WERI-Rb-1 (cell line): Measurements from ENCODE around the gene GABRB1.

Source experiments
- DNase-seq: peaks from one replicate; pipeline ENCODE4 v3.0.0-alpha.2; 2020
- H3K27ac ChIP-seq: fragments of 250-450 bp; sonication (Bioruptor Pico); 2 replicates; pipeline ENCODE4 v1.5.1; 2020; ENCODE audit warnings: mild to moderate bottlenecking, moderate library complexity
- H3K27me3 ChIP-seq: fragments of 250-450 bp; sonication (Bioruptor Pico); 2 replicates; pipeline ENCODE4 v1.5.1; 2021; ENCODE audit warnings: mild to moderate bottlenecking, low read depth, moderate library complexity; ENCODE audit not compliant: insufficient read depth, severe bottlenecking
- H3K36me3 ChIP-seq: fragments of 250-450 bp; sonication (Bioruptor Pico); 2 replicates; pipeline ENCODE4 v1.5.1; 2020; ENCODE audit warnings: mild to moderate bottlenecking, moderate library complexity
- H3K4me3 ChIP-seq: 2 replicates; pipeline ENCODE4 v1.5.1; 2011; ENCODE audit warnings: low read depth, mild to moderate bottlenecking, control low read depth, low read length
- H3K9me3 ChIP-seq: fragments of 250-450 bp; sonication (Bioruptor Pico); 2 replicates; pipeline ENCODE4 v1.5.1; 2021; ENCODE audit warnings: mild to moderate bottlenecking, moderate library complexity; ENCODE audit not compliant: severe bottlenecking
- CTCF ChIP-seq: IDR thresholded peaks from 2 replicates; pipeline ENCODE4 v1.5.1; 2011; ENCODE audit warnings: low read depth, mild to moderate bottlenecking, control low read depth, inconsistent platforms, low read length

The GABRB1 gene

GRCh38 chr4:47012676-47013075, 18.7 kb upstream of the GABRB1 start:
- Histone ChIP-seq H3K27ac (no peak overlapping the region), H3K9me3 (no peaks in the 10 kb centered on the region), H3K36me3 (no peaks in the 10 kb centered on the region), H3K27me3 (no peaks in the 10 kb centered on the region), H3K4me3 (no peak overlapping the region)
- no peak for DNase-seq
- TF ChIP-seq CTCF: no peak

GRCh38 chr4:47013373-47013772, 18.0 kb upstream of the GABRB1 start:
- Histone ChIP-seq H3K27ac (no peak overlapping the region), H3K27me3 (no peaks in the 10 kb centered on the region), H3K9me3 (no peaks in the 10 kb centered on the region), H3K4me3 (no peak overlapping the region), H3K36me3 (no peaks in the 10 kb centered on the region)
- no peak for DNase-seq
- TF ChIP-seq CTCF: no peak

GRCh38 chr4:47017081-47017480, 14.3 kb upstream of the GABRB1 start:
- TF ChIP-seq CTCF: no peak
- Histone ChIP-seq H3K27ac (no peak overlapping the region), H3K36me3 (no peaks in the 10 kb centered on the region)

GRCh38 chr4:47017494-47017893, 13.9 kb upstream of the GABRB1 start:
- Histone ChIP-seq H3K36me3 (no peaks in the 10 kb centered on the region), H3K4me3 (no peak overlapping the region), H3K9me3 (no peaks in the 10 kb centered on the region), H3K27me3 (no peaks in the 10 kb centered on the region), H3K27ac (no peak overlapping the region)
- DNase-seq: no peak
- no peak for TF ChIP-seq CTCF

More at GRCh38 chr4:47017081-47017480, 14.3 kb upstream of the GABRB1 start:
- no peak for DNase-seq
- H3K27me3 ChIP-seq: no peaks in the 10 kb centered on the region
- no peaks in the 10 kb centered on the region for H3K9me3 ChIP-seq
- no peak overlapping the region for H3K4me3 ChIP-seq

GRCh38 chr4:47031751-47032404, 511 bp downstream of the GABRB1 start:
- H3K27ac ChIP-seq: no peak overlapping the region
- H3K9me3 ChIP-seq: no peaks in the 10 kb centered on the region
- H3K27me3 ChIP-seq: no peaks in the 10 kb centered on the region
- no peaks in the 10 kb centered on the region for H3K36me3 ChIP-seq
- DNase-seq: peak; percentile 19
- no peak for TF ChIP-seq CTCF
- peak overlapping the region; percentile 72 for H3K4me3 ChIP-seq
